Measurements from ENCODE around the gene MED14. TPM values are rescaled to one million over a fixed set of nuclear protein-coding genes. Genes with fewer than 3 reads are reported as not detected.

The MED14 gene
- total RNA-seq, 1 experiment from 2014 or later: 83.3 TPM

- Mint-ChIP-seq H3K36me3 (no peaks in the 10 kb centered on the region), H3K27me3 (ENCODE audit: low read depth) (peaks cover 4% of the 10 kb centered on the region; the same call in 1 of the 2 replicates), H3K4me3 (no peak overlapping the region), H3K4me1 (peaks cover 6% of the 10 kb centered on the region), H3K27ac (no peak overlapping the region), H3K9me3 (no peaks in the 10 kb centered on the region)
- ChIA-PET POLR2A (no interaction called here), CTCF (no interaction called here)
- DNase-seq (ENCODE audit: low spot score): no peak
- no peak for ATAC-seq
- no peak for TF ChIP-seq FOXJ3 (CRISPR knock-in tag; IDR thresholded peaks at IDR 0.05; ENCODE audit: borderline replicate concordance)
- TF ChIP-seq KAT7 (CRISPR knock-in tag; IDR thresholded peaks at IDR 0.05; ENCODE audit: borderline replicate concordance): no peak
- TF ChIP-seq NR3C1 (CRISPR knock-in tag; conservative IDR thresholded peaks at IDR 0.05; ENCODE audit: low read depth): no peak
- no peak for TF ChIP-seq MXD4 (CRISPR knock-in tag; IDR thresholded peaks at IDR 0.05; ENCODE audit: borderline replicate concordance)
- TF ChIP-seq USF2 (CRISPR knock-in tag; IDR thresholded peaks at IDR 0.05): no peak
- no peak for TF ChIP-seq TP53 (CRISPR knock-in tag; IDR thresholded peaks at IDR 0.05)
- TF ChIP-seq SMAD3 (CRISPR knock-in tag; IDR thresholded peaks at IDR 0.05; ENCODE audit: borderline replicate concordance): no peak
- TF ChIP-seq HMGXB4 (CRISPR knock-in tag; IDR thresholded peaks at IDR 0.05): no peak
- TF ChIP-seq FOXK1 (CRISPR knock-in tag; IDR thresholded peaks at IDR 0.05): no peak
- TF ChIP-seq ATF3 (CRISPR knock-in tag; conservative IDR thresholded peaks at IDR 0.05): no peak
- TF ChIP-seq E2F5 (CRISPR knock-in tag; IDR thresholded peaks at IDR 0.05): no peak
- TF ChIP-seq ZNF532 (CRISPR knock-in tag; IDR thresholded peaks at IDR 0.05; ENCODE audit: borderline replicate concordance): no peak
- TF ChIP-seq ZNF281 (CRISPR knock-in tag; IDR thresholded peaks at IDR 0.05): no peak
- no peak for TF ChIP-seq JUN (CRISPR knock-in tag; IDR thresholded peaks at IDR 0.05)
- no peak for TF ChIP-seq MAX (CRISPR knock-in tag; IDR thresholded peaks at IDR 0.05)
- no peak for TF ChIP-seq AR (CRISPR knock-in tag; IDR thresholded peaks at IDR 0.05)
- TF ChIP-seq ELF4 (CRISPR knock-in tag; IDR thresholded peaks at IDR 0.05; ENCODE audit: low read depth): no peak
- no peak for TF ChIP-seq ATF6 (CRISPR knock-in tag; IDR thresholded peaks at IDR 0.05)
- no peak for TF ChIP-seq PREB (CRISPR knock-in tag; IDR thresholded peaks at IDR 0.05; ENCODE audit: borderline replicate concordance)
Observed at GRCh38 chrX:40622479-40623138, 112.7 kb downstream of the MED14 start.

Data from WTC11 (cell line).